Measurements from ENCODE around the gene SRSF10. TPM values are rescaled to one million over a fixed set of nuclear protein-coding genes. Genes with fewer than 3 reads are reported as not detected.

The SRSF10 gene
- total and polyA plus RNA-seq, 2 of the 8 experiments (the other 6 are each of a cell fraction or from before 2014, with no cell fraction given), result 155 to 194 TPM

DNA sequence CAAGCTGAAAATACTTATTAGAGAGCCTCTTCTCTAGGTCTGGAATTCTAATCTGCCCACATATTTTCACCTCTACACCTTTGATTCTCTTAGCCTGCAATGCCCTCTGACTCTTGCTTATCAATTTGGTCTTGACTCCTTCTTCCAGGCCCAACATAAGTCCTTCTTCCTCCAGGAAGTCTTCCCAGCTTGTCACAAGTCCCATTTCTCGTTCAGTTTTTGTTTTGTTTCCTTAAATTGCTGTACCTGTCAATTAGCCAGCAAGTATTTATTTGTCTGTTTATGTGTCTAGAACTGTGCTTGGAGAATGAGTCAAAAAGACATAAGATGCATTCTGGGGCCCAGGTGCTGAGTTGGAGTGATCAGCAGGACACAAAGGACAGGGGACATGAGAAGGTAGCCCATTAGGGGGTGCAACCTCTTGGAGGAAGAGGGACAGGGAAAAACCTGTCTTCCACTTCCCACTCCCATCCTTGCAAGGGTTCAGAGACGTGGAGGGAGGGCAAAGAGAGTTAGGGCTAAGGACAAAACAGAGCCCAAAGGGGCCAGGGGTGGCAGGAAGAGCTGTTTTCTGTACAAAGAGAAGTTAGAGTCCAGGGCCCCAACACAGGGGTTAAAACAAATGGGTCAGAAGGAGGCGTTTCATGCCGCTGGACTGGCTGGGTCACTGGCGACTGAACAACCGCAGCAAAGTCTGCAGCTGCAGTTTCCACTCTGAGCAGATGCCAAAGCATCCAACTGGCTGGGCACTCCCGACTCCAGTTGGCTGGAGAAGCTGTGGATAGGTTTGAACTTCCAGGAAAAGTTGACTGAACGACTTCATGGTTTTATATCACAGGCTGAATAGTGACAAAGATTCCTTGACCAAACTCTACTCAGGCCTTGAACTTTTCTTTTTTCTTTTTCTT, 56.3 kb downstream of the SRSF10 start:
- 76% methylated on average over 6 of the region's 8 CpGs; no CpG with 5 or more reads in 1 of the 2 experiments for WGBS, 2 experiments (ENCODE audit: extremely low coverage in 1 of 2, insufficient coverage in 1 of 2, insufficient read length in 1 of 2, insufficient replicate concordance in 2 of 2, low coverage in 1 of 2, low lambda C conversion rate in 2 of 2, missing lambda C conversion rate in 1 of 2)
- no peak overlapping the region for H2BK120ac ChIP-seq (replicated peaks; ENCODE audit: low read depth, low read length)
- no peaks in the 10 kb centered on the region for H3K79me1 ChIP-seq (ENCODE audit: low read depth, low read length)
- no peaks in the 10 kb centered on the region for H3K27me3 ChIP-seq (replicated peaks in 1 of 4; ENCODE audit: control insufficient read depth in 3 of 4, extremely low read depth in 1 of 4, insufficient read depth in 3 of 4, low read length in 3 of 4)
- H3K79me2 ChIP-seq (ENCODE audit: control insufficient read depth in 1 of 2, insufficient read depth in 2 of 2, low read length in 2 of 2), result no peaks in the 10 kb centered on the region
- H2BK15ac ChIP-seq (ENCODE audit: low read length), result no peak overlapping the region
- no peaks in the 10 kb centered on the region for H3K4me1 ChIP-seq (replicated peaks in 1 of 4; ENCODE audit: control insufficient read depth in 3 of 4, insufficient read depth in 4 of 4, low read length in 3 of 4)
- H3K4me2 ChIP-seq (ENCODE audit: insufficient read depth in 1 of 2, low read depth in 2 of 2, low read length in 2 of 2), result no peak overlapping the region
- H3K23me2 ChIP-seq (ENCODE audit: low read depth, low read length), result no peaks in the 10 kb centered on the region
- H3K36me3 ChIP-seq (ENCODE audit: control insufficient read depth in 2 of 4, insufficient read depth in 4 of 4, low read length in 3 of 4), result no peaks in the 10 kb centered on the region
- H2BK5ac ChIP-seq (ENCODE audit: low read depth, low read length), result no peak overlapping the region
- H3K9me3 ChIP-seq (ENCODE audit: insufficient read depth in 2 of 2, low read depth in 1 of 2, low read length in 1 of 2), result no peaks in the 10 kb centered on the region; a peak in 1 of 4 replicates
- no peak overlapping the region for H4K8ac ChIP-seq (ENCODE audit: extremely low read depth, insufficient read depth, low read length)
- no peak overlapping the region for H3K14ac ChIP-seq (ENCODE audit: insufficient read length)
- no peak overlapping the region for H3K27ac ChIP-seq (ENCODE audit: low read depth, low read length)
- no peak overlapping the region for H3K9ac ChIP-seq (replicated peaks in 1 of 4; ENCODE audit: extremely low read depth in 1 of 4, low read depth in 3 of 4, low read length in 3 of 4)
- no peak overlapping the region for H2BK12ac ChIP-seq (ENCODE audit: low read depth, low read length)
- no peak overlapping the region for H2AFZ ChIP-seq (ENCODE audit: low read length)
- H3K4me3 ChIP-seq (ENCODE audit: extremely low read depth in 1 of 4, insufficient read depth in 2 of 4, low read depth in 3 of 4, low read length in 4 of 4), result no peak overlapping the region
- H3K23ac ChIP-seq (ENCODE audit: insufficient read length), result no peak overlapping the region
- no peak overlapping the region for H4K5ac ChIP-seq (ENCODE audit: insufficient read length, low read depth, low read length)
- H4K91ac ChIP-seq (replicated peaks; ENCODE audit: insufficient read length, low read length), result no peak overlapping the region
- no peaks in the 10 kb centered on the region for H4K20me1 ChIP-seq (replicated peaks in 1 of 2; ENCODE audit: control insufficient read depth in 1 of 2, insufficient read depth in 2 of 2, low read length in 2 of 2)
- no peak overlapping the region for H2AK5ac ChIP-seq (ENCODE audit: low read depth, low read length)
- H3K18ac ChIP-seq (ENCODE audit: extremely low read depth, low read length), result no peak overlapping the region
- no peak for FAIRE-seq
- no peak overlapping the region for H3K4ac ChIP-seq (replicated peaks; ENCODE audit: insufficient read length, low read depth, low read length)
- no peak overlapping the region for H2BK20ac ChIP-seq (ENCODE audit: low read length)
- no peak overlapping the region for H3K56ac ChIP-seq (replicated peaks; ENCODE audit: insufficient read length, low read depth, low read length)
- CTCF ChIA-PET (ENCODE audit: partially characterized antibody), result interaction anchor here (0.6 to 1.3 kb wide), 2 partner anchors 10 to 14 kb away, joined by 3 read pairs; no protein-coding TSS in a partner anchor
- POLR2A ChIA-PET (ENCODE audit: partially characterized antibody), result no interaction called here
- no peak for DNase-seq (ENCODE audit: low read depth in 1 of 2, low spot score in 2 of 2)
- no peak for TF ChIP-seq NRF1 (IDR thresholded peaks at IDR 0.05; ENCODE audit: low read depth, low read length)
- TF ChIP-seq EP300 (IDR thresholded peaks at IDR 0.05; ENCODE audit: borderline replicate concordance in 1 of 2, low read depth in 2 of 2, low read length in 2 of 2), result no peak
- no peak for TF ChIP-seq BCL11A (IDR thresholded peaks at IDR 0.05; ENCODE audit: low read depth in 2 of 2, low read length in 2 of 2)
- TF ChIP-seq KDM4A (IDR thresholded peaks at IDR 0.05; ENCODE audit: low read depth, low read length, severe bottlenecking), result no peak

Data from H1 (cell line).